Measurements from ENCODE around the gene CYB561D2. TPM values are rescaled to one million over a fixed set of nuclear protein-coding genes. Genes with fewer than 3 reads are reported as not detected.

Gene CYB561D2
- total RNA-seq, 2 experiments from 2014 or later, result 17.8 to 20.1 TPM

DNA sequence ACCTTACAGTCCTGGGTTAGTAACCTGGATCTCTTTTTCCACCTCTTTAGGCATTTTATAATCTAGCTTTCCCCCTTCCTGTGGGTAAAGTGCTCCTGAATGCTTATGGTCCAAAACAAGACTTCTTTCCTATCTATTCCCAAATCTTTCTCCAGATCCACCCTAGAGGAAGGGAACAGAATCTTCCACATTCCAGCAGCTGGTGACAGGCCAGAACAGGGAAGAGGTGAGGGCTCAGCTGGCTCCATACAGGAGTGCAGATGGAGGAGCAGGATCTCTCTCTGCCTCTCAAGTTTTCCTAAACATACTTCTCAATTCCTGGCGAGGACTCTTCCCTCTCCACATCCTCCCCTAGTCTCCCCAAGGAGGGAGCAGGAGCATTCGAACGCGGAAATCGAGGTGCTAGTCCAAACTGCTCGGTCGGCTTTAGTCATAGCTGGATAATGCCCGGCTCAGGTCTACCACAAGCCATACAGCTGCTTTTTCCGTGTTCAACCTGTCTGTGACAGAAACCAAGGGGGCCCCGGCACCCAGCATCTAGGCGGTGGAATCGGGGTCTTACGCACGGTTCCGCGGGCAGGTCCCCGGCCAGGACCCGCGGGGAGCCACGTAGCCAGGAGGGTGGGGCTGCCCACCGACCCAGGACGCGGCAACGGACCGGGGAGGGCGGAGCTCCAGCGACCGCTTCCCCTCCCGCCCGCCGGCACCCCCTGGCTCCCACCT, 14.0 kb upstream of the CYB561D2 start:
- CTCF ChIA-PET, result interaction anchor here (0.6 to 4.2 kb wide), 11 partner anchors 8 to 273 kb away, joined by 3 to 39 read pairs (median 12); partner anchors contain the start of genes CYB561D2, HYAL2, HYAL3 and NAA80
- H3K4me1 Mint-ChIP-seq (ENCODE audit: low read depth), result peaks cover 57% of the 10 kb centered on the region
- H3K27ac Mint-ChIP-seq, result peak overlapping the region; percentile 92
- POLR2A ChIA-PET, result interaction anchor here (0.6 to 6.5 kb wide), 22 partner anchors 9 to 613 kb away, joined by 3 to 93 read pairs (median 4); partner anchors contain the start of genes CYB561D2, GMPPB, GNAI2 and HEMK1
- DNase-seq, result peak; percentile 75
- intact Hi-C loops (cut with micrococcal nuclease), result loop anchor here (1.0 to 2.0 kb wide), 6 partner anchors 8 to 102 kb away; partner anchors contain the start of genes CYB561D2, HYAL3, NAA80 and NPRL2
- peaks cover 51% of the 10 kb centered on the region for H3K36me3 Mint-ChIP-seq
- H3K27me3 Mint-ChIP-seq, result no peaks in the 10 kb centered on the region
- peak overlapping the region; percentile 97 for H3K4me3 Mint-ChIP-seq
- H3K9me3 Mint-ChIP-seq, result no peaks in the 10 kb centered on the region

GRCh38 chr3:50337175-50337861, 13.3 kb upstream of the CYB561D2 start:
- Mint-ChIP-seq H3K9me3 (no peaks in the 10 kb centered on the region), H3K4me1 (ENCODE audit: low read depth) (peaks cover 57% of the 10 kb centered on the region), H3K4me3 (peak overlapping the region; percentile 97), H3K27me3 (no peaks in the 10 kb centered on the region), H3K27ac (peak overlapping the region; percentile 92), H3K36me3 (peaks cover 46% of the 10 kb centered on the region)
- DNase-seq, result peak; percentile 99
- intact Hi-C loops (cut with micrococcal nuclease), result loop anchor here (1.0 to 2.0 kb wide), 6 partner anchors 9 to 103 kb away; partner anchors contain the start of genes CYB561D2, HYAL3, NAA80 and NPRL2
- POLR2A ChIA-PET, result interaction anchor here (0.6 to 6.5 kb wide), 25 partner anchors 9 to 614 kb away, joined by 3 to 93 read pairs (median 4); partner anchors contain the start of genes CYB561D2, GMPPB, GNAI2 and HEMK1
- CTCF ChIA-PET, result interaction anchor here (0.6 to 4.2 kb wide), 10 partner anchors 9 to 247 kb away, joined by 3 to 39 read pairs (median 10); partner anchors contain the start of genes CYB561D2, HYAL2, HYAL3 and NAA80

GRCh38 chr3:50338965-50339364, 11.7 kb upstream of the CYB561D2 start:
- Mint-ChIP-seq H3K4me1 (ENCODE audit: low read depth) (peaks cover 45% of the 10 kb centered on the region), H3K9me3 (no peaks in the 10 kb centered on the region), H3K27me3 (no peaks in the 10 kb centered on the region), H3K4me3 (peak overlapping the region; percentile 97), H3K36me3 (peaks cover 43% of the 10 kb centered on the region), H3K27ac (peak overlapping the region; percentile 92)
- intact Hi-C loops (cut with micrococcal nuclease), result no loop called here
- CTCF ChIA-PET, result interaction anchor here (0.6 to 4.2 kb wide), 5 partner anchors 10 to 233 kb away, joined by 3 to 39 read pairs (median 6); partner anchors contain the start of genes CYB561D2 and NPRL2
- no peak for DNase-seq
- POLR2A ChIA-PET, result interaction anchor here (0.7 to 6.5 kb wide), 6 partner anchors 10 to 276 kb away, joined by 5 to 93 read pairs (median 16); partner anchors contain the start of genes CYB561D2, HEMK1, IFRD2 and NPRL2

DNA sequence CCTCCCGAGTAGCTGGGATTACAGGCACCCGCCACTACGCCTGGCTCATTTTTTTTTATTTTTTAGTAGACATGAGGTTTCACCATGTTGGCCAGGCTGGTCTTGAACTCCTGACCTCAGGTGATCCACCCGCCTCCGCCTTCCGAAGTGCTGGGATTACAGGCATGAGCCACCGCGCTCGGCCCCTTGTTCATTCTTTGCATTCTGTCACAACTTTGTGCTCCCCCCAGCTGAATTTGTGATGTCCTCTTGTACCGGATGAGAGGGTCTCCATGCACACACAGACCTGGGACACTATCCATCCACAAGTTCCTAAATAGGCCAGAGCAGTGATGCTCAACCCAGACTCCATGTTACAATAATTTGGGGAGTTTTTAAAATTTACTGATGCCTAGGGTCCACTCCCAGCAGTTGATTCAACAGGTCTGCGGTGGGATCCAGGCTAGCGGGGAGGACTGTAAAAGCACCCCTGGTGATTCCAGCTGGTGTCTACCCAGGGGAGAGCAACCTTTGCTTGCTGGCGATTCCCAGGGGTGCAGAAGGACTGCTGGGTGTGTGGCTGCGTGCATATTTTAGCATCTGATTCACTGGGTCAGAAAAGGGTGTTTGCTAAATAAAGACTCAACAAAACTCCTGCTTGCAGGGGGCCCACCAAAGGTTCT, 11.0 kb upstream of the CYB561D2 start:
- intact Hi-C loops (cut with micrococcal nuclease), result loop anchor here (5.0 kb wide), 1 partner anchor 263 kb away; no protein-coding TSS in a partner anchor
- Mint-ChIP-seq H3K36me3 (peaks cover 36% of the 10 kb centered on the region), H3K4me3 (peak overlapping the region; percentile 97), H3K4me1 (ENCODE audit: low read depth) (peaks cover 39% of the 10 kb centered on the region), H3K27me3 (no peaks in the 10 kb centered on the region), H3K9me3 (no peaks in the 10 kb centered on the region), H3K27ac (peak overlapping the region; percentile 92)
- POLR2A ChIA-PET, result interaction anchor here (0.7 to 6.5 kb wide), 8 partner anchors 9 to 1717 kb away, joined by 3 to 93 read pairs (median 12); partner anchors contain the start of genes CYB561D2, DUSP7, HEMK1 and HYAL3
- DNase-seq, result no peak
- CTCF ChIA-PET, result interaction anchor here (1.7 to 4.2 kb wide), 3 partner anchors 9 to 14 kb away, joined by 7 to 39 read pairs (median 16); partner anchors contain the start of genes CYB561D2 and NPRL2

- Mint-ChIP-seq H3K36me3 (peaks cover 36% of the 10 kb centered on the region), H3K9me3 (no peaks in the 10 kb centered on the region), H3K4me3 (peak overlapping the region; percentile 97), H3K27ac (peak overlapping the region; percentile 92), H3K4me1 (ENCODE audit: low read depth) (peaks cover 36% of the 10 kb centered on the region), H3K27me3 (no peaks in the 10 kb centered on the region)
- intact Hi-C loops (cut with micrococcal nuclease), result loop anchor here (5.0 kb wide), 1 partner anchor 262 kb away; no protein-coding TSS in a partner anchor
- POLR2A ChIA-PET, result interaction anchor here (0.7 to 6.5 kb wide), 7 partner anchors 9 to 1717 kb away, joined by 3 to 93 read pairs (median 7); partner anchors contain the start of genes CYB561D2, DUSP7, HYAL3 and NAA80
- CTCF ChIA-PET, result interaction anchor here (0.9 to 1.7 kb wide), 4 partner anchors 9 to 14 kb away, joined by 3 to 7 read pairs (median 4); partner anchors contain the start of genes CYB561D2 and NPRL2
- no peak for DNase-seq
Measured at GRCh38 chr3:50340147-50340447, 10.6 kb upstream of the CYB561D2 start.

- peak; percentile 83 for DNase-seq
- CTCF ChIA-PET, result interaction anchor here (0.9 to 1.7 kb wide), 5 partner anchors 8 to 48 kb away, joined by 3 to 7 read pairs (median 4); partner anchors contain the start of genes CYB561D2, IFRD2 and NPRL2
- peaks cover 30% of the 10 kb centered on the region for H3K4me1 Mint-ChIP-seq (ENCODE audit: low read depth)
- H3K4me3 Mint-ChIP-seq, result peak within 1 kb of the TSS; percentile 97
- no peaks in the 10 kb centered on the region for H3K9me3 Mint-ChIP-seq
- intact Hi-C loops (cut with micrococcal nuclease), result loop anchor here (5.0 kb wide), 1 partner anchor 262 kb away; no protein-coding TSS in a partner anchor
- no peaks in the 10 kb centered on the region for H3K27me3 Mint-ChIP-seq
- H3K27ac Mint-ChIP-seq, result peak within 1 kb of the TSS; percentile 92
- peaks cover 31% of the 10 kb centered on the region for H3K36me3 Mint-ChIP-seq
- POLR2A ChIA-PET, result interaction anchor here (0.6 to 6.5 kb wide), 10 partner anchors 8 to 1716 kb away, joined by 3 to 93 read pairs (median 6); partner anchors contain the start of genes CYB561D2, DUSP7, HYAL3 and NAA80
Measured at GRCh38 chr3:50340448-50341329, 10.0 kb upstream of the CYB561D2 start, which contains the start of gene RASSF1. Gene RASSF1 (minus strand): TSS chr3:50340836. CDS start chr3:50340805, 31 bp downstream.

GRCh38 chr3:50341537-50341936, 9.1 kb upstream of the CYB561D2 start:
- no peaks in the 10 kb centered on the region for H3K27me3 Mint-ChIP-seq
- intact Hi-C loops (cut with micrococcal nuclease), result loop anchor here (5.0 kb wide), 1 partner anchor 261 kb away; no protein-coding TSS in a partner anchor
- H3K27ac Mint-ChIP-seq, result peak overlapping the region; percentile 92
- CTCF ChIA-PET, result interaction anchor here (0.9 to 1.7 kb wide), 3 partner anchors 12 to 49 kb away, joined by 3 to 7 read pairs (median 4); partner anchors contain the start of gene IFRD2
- H3K4me1 Mint-ChIP-seq (ENCODE audit: low read depth), result peaks cover 27% of the 10 kb centered on the region
- POLR2A ChIA-PET, result interaction anchor here (0.6 to 6.5 kb wide), 6 partner anchors 7 to 264 kb away, joined by 3 to 93 read pairs (median 6); partner anchors contain the start of genes CYB561D2, HYAL3, NAA80 and NPRL2
- DNase-seq, result peak; percentile 31
- peak overlapping the region; percentile 97 for H3K4me3 Mint-ChIP-seq
- H3K36me3 Mint-ChIP-seq, result peaks cover 24% of the 10 kb centered on the region
- no peaks in the 10 kb centered on the region for H3K9me3 Mint-ChIP-seq

DNA sequence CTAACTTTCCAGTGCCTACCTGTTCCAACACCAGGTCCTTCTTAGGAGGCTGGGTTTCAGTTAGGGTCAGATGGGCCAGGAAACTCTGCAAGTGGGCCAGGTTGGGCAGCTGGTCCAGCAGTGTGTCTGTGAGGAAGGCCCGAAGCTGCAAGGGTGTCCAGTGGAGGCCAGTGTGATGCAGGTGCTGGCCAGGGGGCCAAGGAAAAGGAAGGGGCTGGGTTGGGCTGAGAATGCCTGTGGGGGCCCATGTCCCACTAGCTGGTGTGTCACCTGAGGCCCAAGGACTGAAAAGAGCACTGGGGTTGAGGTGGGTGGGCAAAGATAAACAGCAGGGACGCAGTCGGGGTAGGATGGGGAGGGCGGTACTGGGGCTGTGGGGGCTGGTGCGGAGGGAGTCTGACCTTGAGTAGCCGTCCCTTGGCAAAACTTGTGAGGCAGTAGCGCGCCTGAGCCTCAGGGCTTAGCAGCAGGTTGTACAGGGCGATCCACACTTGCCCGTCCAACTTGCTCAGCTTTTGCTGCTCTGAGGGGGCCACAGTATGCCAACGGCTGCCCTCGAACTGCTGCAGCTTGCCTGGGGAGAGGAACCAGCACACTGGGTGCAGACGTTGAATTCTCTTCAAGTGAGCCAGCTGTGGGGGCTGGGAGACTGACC, 8.5 kb upstream of the CYB561D2 start:
- intact Hi-C loops (cut with micrococcal nuclease), result loop anchor here (5.0 kb wide), 1 partner anchor 260 kb away; no protein-coding TSS in a partner anchor
- H3K27ac Mint-ChIP-seq, result no peak overlapping the region
- CTCF ChIA-PET, result interaction anchor here (1.1 kb wide), 1 partner anchor 21 kb away, joined by 5 read pairs; no protein-coding TSS in a partner anchor
- POLR2A ChIA-PET, result interaction anchor here (0.8 kb wide), 1 partner anchor 9 kb away, joined by 3 read pairs; the partner anchor contains the start of genes CYB561D2 and NPRL2
- no peaks in the 10 kb centered on the region for H3K9me3 Mint-ChIP-seq
- DNase-seq, result no peak
- no peaks in the 10 kb centered on the region for H3K27me3 Mint-ChIP-seq
- peaks cover 22% of the 10 kb centered on the region for H3K36me3 Mint-ChIP-seq
- peaks cover 27% of the 10 kb centered on the region for H3K4me1 Mint-ChIP-seq (ENCODE audit: low read depth)
- peak overlapping the region; percentile 97 for H3K4me3 Mint-ChIP-seq

DNA sequence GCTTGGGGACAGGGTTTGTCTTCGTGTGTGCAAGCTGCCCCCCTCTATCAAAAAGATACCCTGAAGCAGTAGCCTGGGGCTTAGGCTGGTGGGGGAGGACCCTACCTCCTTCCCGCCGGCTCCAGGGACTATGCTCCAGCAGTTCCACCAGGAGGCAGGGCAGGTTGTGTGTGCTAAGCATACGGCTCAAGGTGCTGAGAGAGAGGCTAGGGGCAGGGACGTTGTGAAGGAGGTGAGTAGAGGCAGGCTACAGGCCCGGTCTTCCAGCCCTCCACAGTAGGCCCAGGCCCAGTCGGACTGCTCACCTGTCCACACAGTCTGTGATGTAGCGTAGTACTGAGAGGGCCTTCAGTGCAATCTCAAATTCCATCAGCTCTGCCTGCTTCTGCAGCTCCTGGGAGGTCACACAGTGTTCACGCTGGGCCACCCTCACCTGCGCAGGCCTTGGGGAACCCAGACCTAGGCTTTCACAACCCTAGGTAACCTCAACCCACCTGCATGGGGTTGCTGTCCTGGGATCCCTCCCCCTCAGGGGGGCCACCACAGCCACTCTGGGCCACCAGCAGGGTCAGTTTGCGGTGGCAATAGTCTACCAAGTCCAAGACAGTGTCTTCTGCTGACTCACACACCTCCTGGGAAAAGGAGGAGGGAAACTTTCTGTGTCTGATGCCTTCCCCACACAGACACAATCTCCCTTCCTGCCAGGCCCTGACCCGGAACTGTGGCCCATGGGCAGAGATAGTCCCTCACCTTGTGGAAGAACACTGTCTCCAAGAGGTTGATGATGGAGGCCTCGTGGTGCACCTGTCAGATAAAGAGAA, 7.6 kb upstream of the CYB561D2 start:
- intact Hi-C loops (cut with micrococcal nuclease), result loop anchor here (5.0 kb wide), 1 partner anchor 259 kb away; no protein-coding TSS in a partner anchor
- ChIA-PET CTCF (interaction anchor here (1.1 to 1.4 kb wide), 2 partner anchors 11 to 21 kb away, joined by 4 to 5 read pairs; no protein-coding TSS in a partner anchor), POLR2A (no interaction called here)
- H3K9me3 Mint-ChIP-seq, result no peaks in the 10 kb centered on the region
- H3K36me3 Mint-ChIP-seq, result peaks cover 23% of the 10 kb centered on the region
- H3K4me1 Mint-ChIP-seq (ENCODE audit: low read depth), result peaks cover 34% of the 10 kb centered on the region
- no peak overlapping the region for H3K4me3 Mint-ChIP-seq
- H3K27ac Mint-ChIP-seq, result no peak overlapping the region
- no peaks in the 10 kb centered on the region for H3K27me3 Mint-ChIP-seq
- DNase-seq, result no peak

Measured in activated CD4-positive, alpha-beta memory T cell treated with anti-CD3 and anti-CD28 coated beads for 36 hours (primary cell).